Left lung (tissue), 10 donors: ENCODE data around the gene RELB. TPM values are rescaled to one million over a fixed set of nuclear protein-coding genes. Genes with fewer than 3 reads are reported as not detected.
A peak's percentile ranks its signal among the peaks of the same experiment; 100 is the strongest.

Experiments used
- ATAC-seq: fragments of 200-7000 bp; cut with Tn5 transposase; one replicate; pipeline ENCODE4 v1.9.1; 2020; ENCODE audit warnings: moderate library complexity
- DNase-seq, 4 donors: peaks; one replicate each; pipeline ENCODE4 v3.0.0-alpha.2; 2013 to 2020
- H3K27ac ChIP-seq, 2 donors: fragments of 200-600 bp; sonication (generic) in 1 of 2; one replicate each; pipeline versions ENCODE4 v1.5.0 to v1.8.0; 2020 to 2021
- H3K27me3 ChIP-seq, 2 donors: fragments of 200-600 bp; sonication (generic) in 1 of 2; one replicate each; pipeline versions ENCODE4 v1.5.0 to v1.8.0; 2020 to 2021
- H3K36me3 ChIP-seq, 2 donors: fragments of 200-600 bp; sonication (generic) in 1 of 2; one replicate each; pipeline versions ENCODE4 v1.5.0 to v1.8.0; 2020 to 2021
- H3K4me1 ChIP-seq, 2 donors: fragments of 200-600 bp; one replicate each; pipeline ENCODE4 v1.8.0; 2021
- H3K4me3 ChIP-seq, 2 donors: fragments of 200-600 bp; sonication (generic) in 1 of 2; one replicate each; pipeline versions ENCODE4 v1.5.0 to v1.8.0; 2020 to 2021; ENCODE audit warnings: mild to moderate bottlenecking in 1 of 2
- H3K9me3 ChIP-seq, 2 donors: fragments of 200-600 bp; sonication (generic) in 1 of 2; one replicate each; pipeline versions ENCODE4 v1.5.0 to v1.8.0; 2020 to 2021
- CTCF ChIP-seq, 2 donors: fragments of 200-600 bp; sonication (generic) in 1 of 2; IDR thresholded peaks; one replicate each; pipeline versions ENCODE4 v1.5.0 to v1.8.0; 2021; ENCODE audit warnings: antibody characterized with exemption in 2 of 2
- intact Hi-C, 2 donors: fragments of 100-400 bp; cut with DNase I; formaldehyde crosslinking; loops; one replicate each; pipeline versions ENCODE4 v1.11.2 to v1.14.2; 2022
- polyA plus RNA-seq, 6 donors: library from polyadenylated mRNA; unstranded; fragments of 120-200 nt; gene quantifications; one replicate each; pipeline ENCODE4 v1.2.1, GENCODE V29; 2013; ENCODE audit not compliant: insufficient read length in 6 of 6
- total RNA-seq, 2 donors: library from RNA; stranded (reverse); fragmentation: NEBNext Ultra II Directional; extraction: Animal tissue kit (Norgen Biotek cat#: 25700); gene quantifications; one replicate each; pipeline ENCODE4 v1.2.1, GENCODE V29; 2021
- donor health status: DM: no; HTN: yes; CAD: no.
- donor health status: DM: no; HTN: no; CAD: no.

Gene RELB
- total and polyA plus RNA-seq, 8 donors, result 3.7 to 18.7 (median 5.6) TPM

GRCh38 chr19:45041125-45041524 is 39.9 kb downstream of the RELB start:
- no peak for ATAC-seq
- intact Hi-C loops, result no loop called here
- TF ChIP-seq CTCF (IDR thresholded peaks at IDR 0.05), result no peak
- H3K4me3 ChIP-seq, result no peak overlapping the region
- peaks cover 0 to 78% of the 10 kb centered on the region in 2 donors for H3K36me3 ChIP-seq
- no peak for DNase-seq
- peak overlapping the region in 1 of 2 donors; percentile 97 for H3K27ac ChIP-seq
- peaks cover 14 to 64% of the 10 kb centered on the region in 2 donors for H3K4me1 ChIP-seq
- H3K9me3 ChIP-seq, result no peaks in the 10 kb centered on the region
- H3K27me3 ChIP-seq, result no peaks in the 10 kb centered on the region

GRCh38 chr19:45045671-45046353 is 44.5 kb downstream of the RELB start:
- H3K4me1 ChIP-seq, result peaks cover 0 to 67% of the 10 kb centered on the region in 2 donors
- no peaks in the 10 kb centered on the region for H3K27me3 ChIP-seq
- H3K27ac ChIP-seq, result peak overlapping the region in 1 of 2 donors; percentile 20
- intact Hi-C loops, result no loop called here
- peaks cover 0 to 65% of the 10 kb centered on the region in 2 donors for H3K36me3 ChIP-seq
- H3K4me3 ChIP-seq, result no peak overlapping the region
- no peaks in the 10 kb centered on the region for H3K9me3 ChIP-seq
- DNase-seq (no peak), ATAC-seq (peak; percentile 72)
- no peak for TF ChIP-seq CTCF (IDR thresholded peaks at IDR 0.05)

GRCh38 chr19:45046355-45046754 is 45.1 kb downstream of the RELB start:
- H3K4me1 ChIP-seq, result peaks cover 0 to 61% of the 10 kb centered on the region in 2 donors
- no peak overlapping the region for H3K4me3 ChIP-seq
- intact Hi-C loops, result no loop called here
- H3K27ac ChIP-seq, result peak overlapping the region in 1 of 2 donors; percentile 74
- no peak for TF ChIP-seq CTCF (IDR thresholded peaks at IDR 0.05)
- H3K9me3 ChIP-seq, result no peaks in the 10 kb centered on the region
- DNase-seq (no peak), ATAC-seq (no peak)
- no peaks in the 10 kb centered on the region for H3K27me3 ChIP-seq
- H3K36me3 ChIP-seq, result peaks cover 0 to 62% of the 10 kb centered on the region in 2 donors

- DNase-seq, result no peak
- peak; percentile 41 for ATAC-seq
- peak overlapping the region in 1 of 2 donors; percentile 74 for H3K27ac ChIP-seq
Observed at GRCh38 chr19:45047188-45047797, 46.0 kb downstream of the RELB start.

More at GRCh38 chr19:45047188-45047797, 46.0 kb downstream of the RELB start:
- Histone ChIP-seq H3K27me3 (no peaks in the 10 kb centered on the region), H3K36me3 (peaks cover 0 to 62% of the 10 kb centered on the region in 2 donors), H3K4me1 (peaks cover 0 to 52% of the 10 kb centered on the region in 2 donors), H3K4me3 (no peak overlapping the region), H3K9me3 (no peaks in the 10 kb centered on the region)
- intact Hi-C loops, result no loop called here
- TF ChIP-seq CTCF (IDR thresholded peaks at IDR 0.05), result no peak
